Parathyroid adenoma (tissue), 2 donors: Measurements from ENCODE around the gene ACVR1B.

ENCODE experiments used
- H2AFZ ChIP-seq: fragments of 300-600 bp; sonication (generic); one replicate; pipeline ENCODE4 v1.7.0; 2017; ENCODE audit warnings: antibody characterized with exemption, mild to moderate bottlenecking
- H3K27ac ChIP-seq: fragments of 300-600 bp; sonication (generic); one replicate; pipeline ENCODE4 v1.7.0; 2017
- H3K27me3 ChIP-seq: fragments of 300-600 bp; sonication (generic); one replicate; pipeline ENCODE4 v1.7.0; 2017; ENCODE audit warnings: low read length; ENCODE audit not compliant: control insufficient read depth, insufficient read depth
- H3K36me3 ChIP-seq: fragments of 300-600 bp; sonication (generic); one replicate; pipeline ENCODE4 v1.7.0; 2017; ENCODE audit warnings: low read length; ENCODE audit not compliant: control insufficient read depth, insufficient read depth
- H3K4me1 ChIP-seq: fragments of 300-600 bp; sonication (generic); one replicate; pipeline ENCODE4 v1.7.0; 2017; ENCODE audit warnings: control low read depth
- H3K4me2 ChIP-seq: fragments of 300-600 bp; sonication (generic); one replicate; pipeline ENCODE4 v1.7.0; 2017; ENCODE audit warnings: low read length
- H3K4me3 ChIP-seq: fragments of 300-600 bp; sonication (generic); one replicate; pipeline ENCODE4 v1.7.0; 2017; ENCODE audit warnings: low read depth, low read length
- H3K79me2 ChIP-seq: fragments of 300-600 bp; sonication (generic); one replicate; pipeline ENCODE4 v1.7.0; 2017; ENCODE audit warnings: control low read depth
- H3K9ac ChIP-seq: fragments of 300-600 bp; sonication (generic); one replicate; pipeline ENCODE4 v1.7.0; 2017; ENCODE audit warnings: mild to moderate bottlenecking
- H3K9me3 ChIP-seq: fragments of 300-600 bp; sonication (generic); one replicate; pipeline ENCODE4 v1.7.0; 2017; ENCODE audit warnings: low read length; ENCODE audit not compliant: control insufficient read depth
- TF ChIP-seq, protein P1 (sequence below): fragments of 300-600 bp; sonication (generic); IDR thresholded peaks from one replicate; pipeline ENCODE4 v1.7.0; 2017; ENCODE audit warnings: antibody characterized with exemption, mild to moderate bottlenecking
- donor health status: primary hyperparathyroidism.

The ACVR1B gene

GRCh38 chr12:51906430-51907082 lies 44.9 kb upstream of the ACVR1B start:
- no peaks in the 10 kb centered on the region for H3K9me3 ChIP-seq
- H3K27ac ChIP-seq = peak overlapping the region; percentile 67
- peak overlapping the region; percentile 63 for H3K4me2 ChIP-seq
- H3K27me3 ChIP-seq = no peaks in the 10 kb centered on the region
- H2AFZ ChIP-seq = peak overlapping the region; percentile 31
- H3K4me3 ChIP-seq = peak overlapping the region; percentile 58
- H3K9ac ChIP-seq = no peak overlapping the region
- TF ChIP-seq, protein P1, sequence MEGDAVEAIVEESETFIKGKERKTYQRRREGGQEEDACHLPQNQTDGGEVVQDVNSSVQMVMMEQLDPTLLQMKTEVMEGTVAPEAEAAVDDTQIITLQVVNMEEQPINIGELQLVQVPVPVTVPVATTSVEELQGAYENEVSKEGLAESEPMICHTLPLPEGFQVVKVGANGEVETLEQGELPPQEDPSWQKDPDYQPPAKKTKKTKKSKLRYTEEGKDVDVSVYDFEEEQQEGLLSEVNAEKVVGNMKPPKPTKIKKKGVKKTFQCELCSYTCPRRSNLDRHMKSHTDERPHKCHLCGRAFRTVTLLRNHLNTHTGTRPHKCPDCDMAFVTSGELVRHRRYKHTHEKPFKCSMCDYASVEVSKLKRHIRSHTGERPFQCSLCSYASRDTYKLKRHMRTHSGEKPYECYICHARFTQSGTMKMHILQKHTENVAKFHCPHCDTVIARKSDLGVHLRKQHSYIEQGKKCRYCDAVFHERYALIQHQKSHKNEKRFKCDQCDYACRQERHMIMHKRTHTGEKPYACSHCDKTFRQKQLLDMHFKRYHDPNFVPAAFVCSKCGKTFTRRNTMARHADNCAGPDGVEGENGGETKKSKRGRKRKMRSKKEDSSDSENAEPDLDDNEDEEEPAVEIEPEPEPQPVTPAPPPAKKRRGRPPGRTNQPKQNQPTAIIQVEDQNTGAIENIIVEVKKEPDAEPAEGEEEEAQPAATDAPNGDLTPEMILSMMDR = no peak
- no peaks in the 10 kb centered on the region for H3K36me3 ChIP-seq
- peaks cover 41% of the 10 kb centered on the region for H3K4me1 ChIP-seq
- peaks cover 10% of the 10 kb centered on the region for H3K79me2 ChIP-seq

GRCh38 chr12:51907083-51907855 lies 44.2 kb upstream of the ACVR1B start, which contains the start of gene ACVRL1:
ACVRL1 (plus strand) TSS chr12:51907504; CDS start chr12:51912475, 4,971 bp downstream.
- TF ChIP-seq, protein P1 = no peak
- Histone ChIP-seq H2AFZ (peak within 1 kb of the TSS; percentile 31), H3K9ac (peak within 1 kb of the TSS; percentile 70), H3K4me3 (peak within 1 kb of the TSS; percentile 58), H3K79me2 (peaks cover 10% of the 10 kb centered on the region), H3K27me3 (no peaks in the 10 kb centered on the region), H3K4me2 (peak within 1 kb of the TSS; percentile 63), H3K9me3 (no peaks in the 10 kb centered on the region), H3K36me3 (no peaks in the 10 kb centered on the region), H3K27ac (peak within 1 kb of the TSS; percentile 67), H3K4me1 (peaks cover 48% of the 10 kb centered on the region)

DNA sequence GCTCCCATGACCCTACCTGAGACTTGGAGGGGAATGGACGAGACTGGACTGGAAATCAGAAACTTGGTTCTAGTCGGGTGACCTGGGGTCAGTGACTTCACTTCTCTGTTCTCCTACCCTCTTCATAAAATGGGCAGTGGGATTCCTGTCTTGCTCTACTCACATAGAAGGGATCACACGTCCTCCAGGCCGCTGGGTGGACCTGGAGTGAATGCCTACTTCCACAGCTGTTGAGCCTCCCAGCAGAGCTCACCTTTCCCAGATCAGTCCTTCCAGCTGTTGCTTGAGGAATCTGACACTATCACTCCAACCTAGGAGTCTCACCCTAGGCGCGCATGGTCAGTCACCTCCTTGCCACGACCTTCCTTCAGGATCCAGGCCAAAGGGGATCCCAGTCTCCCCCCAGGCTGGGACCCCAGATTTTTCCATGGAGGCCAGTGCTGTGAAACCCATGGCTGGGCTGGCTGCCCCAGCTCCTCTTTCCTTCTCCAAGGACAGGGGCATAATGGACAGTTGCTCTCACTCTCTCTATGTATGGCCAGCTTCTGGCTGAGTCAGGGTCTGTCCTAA lies 43.6 kb upstream of the ACVR1B start:
- no peaks in the 10 kb centered on the region for H3K36me3 ChIP-seq
- no peak overlapping the region for H3K9ac ChIP-seq
- TF ChIP-seq, protein P1 = no peak
- H3K27me3 ChIP-seq = no peaks in the 10 kb centered on the region
- peak overlapping the region; percentile 58 for H3K4me3 ChIP-seq
- H3K4me2 ChIP-seq = peak overlapping the region; percentile 63
- H3K79me2 ChIP-seq = peaks cover 10% of the 10 kb centered on the region
- H2AFZ ChIP-seq = peak overlapping the region; percentile 31
- peaks cover 54% of the 10 kb centered on the region for H3K4me1 ChIP-seq
- H3K27ac ChIP-seq = peak overlapping the region; percentile 67
- H3K9me3 ChIP-seq = no peaks in the 10 kb centered on the region

GRCh38 chr12:51908876-51909592 lies 42.5 kb upstream of the ACVR1B start:
- no peaks in the 10 kb centered on the region for H3K27me3 ChIP-seq
- TF ChIP-seq, protein P1 = no peak
- H3K27ac ChIP-seq = peak overlapping the region; percentile 67
- peaks cover 59% of the 10 kb centered on the region for H3K4me1 ChIP-seq
- no peak overlapping the region for H3K4me3 ChIP-seq
- H3K36me3 ChIP-seq = no peaks in the 10 kb centered on the region
- peaks cover 10% of the 10 kb centered on the region for H3K79me2 ChIP-seq
- no peaks in the 10 kb centered on the region for H3K9me3 ChIP-seq
- no peak overlapping the region for H2AFZ ChIP-seq
- H3K4me2 ChIP-seq = peak overlapping the region; percentile 63
- no peak overlapping the region for H3K9ac ChIP-seq
